ENCODE data around the gene TMEM108. TPM values are rescaled to one million over a fixed set of nuclear protein-coding genes. Genes with fewer than 3 reads are reported as not detected.

The TMEM108 gene
- total RNA-seq, 1 donor from 2014 or later = 1.3 TPM

- no peak for DNase-seq (ENCODE audit: low spot score)
- intact Hi-C loops (cut with DNase I) = no loop called here
These were observed 115.2 kb downstream of the TMEM108 start for GRCh38 chr3:133153382-133153781.

- no peak for DNase-seq (ENCODE audit: low spot score)
- intact Hi-C loops (cut with DNase I) = no loop called here
These were observed 119.5 kb downstream of the TMEM108 start for GRCh38 chr3:133157716-133158115.

GRCh38 chr3:133158686-133159085 lies 120.5 kb downstream of the TMEM108 start:
- DNase-seq (ENCODE audit: low spot score) = no peak
- intact Hi-C loops (cut with DNase I) = no loop called here

GRCh38 chr3:133159498-133160475 lies 121.6 kb downstream of the TMEM108 start:
- no peak for DNase-seq (ENCODE audit: low spot score)

GRCh38 chr3:133161656-133162055 lies 123.5 kb downstream of the TMEM108 start:
- intact Hi-C loops (cut with DNase I) = no loop called here

More at GRCh38 chr3:133159498-133160475, 121.6 kb downstream of the TMEM108 start:
- intact Hi-C loops (cut with DNase I) = no loop called here

GRCh38 chr3:133162265-133162664 lies 124.1 kb downstream of the TMEM108 start:
- no peak for DNase-seq (ENCODE audit: low spot score)

More at GRCh38 chr3:133161656-133162055, 123.5 kb downstream of the TMEM108 start:
- DNase-seq (ENCODE audit: low spot score) = no peak

GRCh38 chr3:133162670-133163305 lies 124.6 kb downstream of the TMEM108 start:
- intact Hi-C loops (cut with DNase I) = no loop called here
- DNase-seq (ENCODE audit: low spot score) = no peak

More at GRCh38 chr3:133162265-133162664, 124.1 kb downstream of the TMEM108 start:
- intact Hi-C loops (cut with DNase I) = no loop called here

- DNase-seq (ENCODE audit: low spot score) = no peak
- intact Hi-C loops (cut with DNase I) = no loop called here
These were observed 129.3 kb downstream of the TMEM108 start for GRCh38 chr3:133167340-133168024.

GRCh38 chr3:133168025-133168401 lies 129.8 kb downstream of the TMEM108 start:
- intact Hi-C loops (cut with DNase I) = no loop called here
- no peak for DNase-seq (ENCODE audit: low spot score)

- intact Hi-C loops (cut with DNase I) = no loop called here
These were observed 131.3 kb downstream of the TMEM108 start for GRCh38 chr3:133169331-133170068.

GRCh38 chr3:133171831-133172230 lies 133.6 kb downstream of the TMEM108 start:
- no peak for DNase-seq (ENCODE audit: low spot score)
- intact Hi-C loops (cut with DNase I) = no loop called here

More at GRCh38 chr3:133169331-133170068, 131.3 kb downstream of the TMEM108 start:
- no peak for DNase-seq (ENCODE audit: low spot score)

- no peak for DNase-seq (ENCODE audit: low spot score)
- intact Hi-C loops (cut with DNase I) = no loop called here
These were observed 143.4 kb downstream of the TMEM108 start for GRCh38 chr3:133181392-133182150.

GRCh38 chr3:133187870-133188379 lies 149.7 kb downstream of the TMEM108 start:
- intact Hi-C loops (cut with DNase I) = no loop called here
- no peak for DNase-seq (ENCODE audit: low spot score)

- no peak for DNase-seq (ENCODE audit: low spot score)
- intact Hi-C loops (cut with DNase I) = no loop called here
These were observed 150.8 kb downstream of the TMEM108 start for GRCh38 chr3:133188996-133189395.

GRCh38 chr3:133189893-133190292 lies 151.7 kb downstream of the TMEM108 start:
- no peak for DNase-seq (ENCODE audit: low spot score)
- intact Hi-C loops (cut with DNase I) = no loop called here

GRCh38 chr3:133191818-133192217 lies 153.6 kb downstream of the TMEM108 start:
- intact Hi-C loops (cut with DNase I) = no loop called here
- no peak for DNase-seq (ENCODE audit: low spot score)

GRCh38 chr3:133192363-133192945 lies 154.3 kb downstream of the TMEM108 start:
- intact Hi-C loops (cut with DNase I) = no loop called here
- no peak for DNase-seq (ENCODE audit: low spot score)

GRCh38 chr3:133192967-133193366 lies 154.8 kb downstream of the TMEM108 start:
- no peak for DNase-seq (ENCODE audit: low spot score)
- intact Hi-C loops (cut with DNase I) = no loop called here
